Stimulated activated CD4-positive, alpha-beta T cell treated with anti-CD3 and anti-CD28 coated beads, TNF-alpha, amount 100 ng/mL, for 1 hour (primary cell): ENCODE results near the gene RRAS2.

Source experiments
- DNase-seq, 3 donors: peaks; one replicate each; pipeline ENCODE4 v3.0.0-alpha.2; 2020; ENCODE audit warnings: low read depth in 3 of 3, low spot score in 1 of 3

RRAS2 gene

DNA sequence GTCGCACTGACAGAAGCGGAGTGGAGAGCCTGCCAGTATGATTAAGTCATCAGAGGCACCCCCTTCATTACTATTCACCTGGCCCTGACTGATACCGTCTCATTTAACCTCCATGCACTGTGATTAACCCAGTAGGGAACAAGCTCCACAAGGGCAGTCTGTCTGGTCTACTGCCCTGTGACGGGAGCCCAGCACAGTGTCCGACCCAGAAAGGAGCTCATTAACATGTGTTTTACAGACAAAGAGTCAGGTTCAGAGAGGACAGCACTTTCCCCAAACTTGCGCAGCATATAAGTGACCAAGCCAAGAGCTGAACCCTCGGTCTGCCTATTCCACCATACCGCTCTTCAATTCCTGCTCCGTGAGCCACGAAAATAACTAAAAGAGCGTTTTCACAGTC is 129.5 kb downstream of the RRAS2 start:
- no peak for DNase-seq

DNA sequence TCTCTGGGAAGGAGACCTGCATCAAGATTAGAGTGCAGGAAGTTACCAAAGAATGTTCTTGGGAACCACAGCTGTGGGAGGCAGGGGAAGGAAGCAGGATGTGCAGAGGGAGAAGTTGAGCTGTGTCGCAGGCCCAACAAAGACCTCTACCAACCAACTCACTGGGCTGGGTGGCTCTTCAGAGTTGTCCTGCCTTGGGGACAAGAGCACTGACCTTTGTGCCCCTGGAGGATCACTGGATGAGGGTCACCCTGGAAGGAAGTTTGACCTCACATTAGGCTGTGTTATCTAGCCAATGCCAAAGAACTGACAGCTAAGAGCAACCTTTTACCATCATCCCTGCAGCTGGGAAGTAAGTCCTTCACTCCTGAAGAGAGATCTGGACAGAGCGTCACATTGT is 130.6 kb downstream of the RRAS2 start:
- no peak for DNase-seq
